Upper lobe of left lung (tissue), 6 donors: Measurements from ENCODE around the gene BEST4. TPM values are rescaled to one million over a fixed set of nuclear protein-coding genes. Genes with fewer than 3 reads are reported as not detected.

Source experiments
- ATAC-seq, 2 donors: fragments of 200-7000 bp; cut with Tn5 transposase; one replicate each; pipeline ENCODE4 v1.9.1; 2022; ENCODE audit warnings: mild to moderate bottlenecking in 2 of 2, moderate library complexity in 2 of 2; ENCODE audit not compliant: low FRiP score in 2 of 2
- DNase-seq, 2 donors: peaks; one replicate each; pipeline ENCODE4 v3.0.0-alpha.2; 2019 to 2020
- H3K27ac ChIP-seq, 4 donors: fragments of 200-600 bp; sonication (generic); one replicate each; pipeline ENCODE4 v1.5.1; 2016 to 2019
- H3K27me3 ChIP-seq, 4 donors: fragments of 200-600 bp; sonication (generic); one replicate each; pipeline ENCODE4 v1.5.1; 2017 to 2019
- H3K36me3 ChIP-seq, 4 donors: fragments of 200-600 bp; sonication (generic); one replicate each; pipeline ENCODE4 v1.5.1; 2016 to 2019
- H3K4me1 ChIP-seq, 4 donors: fragments of 200-600 bp; sonication (generic); one replicate each; pipeline ENCODE4 v1.5.1; 2018 to 2019
- H3K4me3 ChIP-seq, 4 donors: fragments of 200-600 bp; sonication (generic); one replicate each; pipeline ENCODE4 v1.5.1; 2017 to 2019; ENCODE audit warnings: mild to moderate bottlenecking in 2 of 4, moderate library complexity in 1 of 4
- H3K9me3 ChIP-seq, 4 donors: fragments of 200-600 bp; sonication (generic); one replicate each; pipeline ENCODE4 v1.5.1; 2018 to 2019
- EP300 ChIP-seq, 4 donors: sonication (generic); formaldehyde crosslinking; IDR thresholded peaks; one replicate each; pipeline ENCODE4 v1.5.1; 2017; ENCODE audit warnings: antibody characterized with exemption in 4 of 4, control low read depth in 2 of 4
- POLR2A ChIP-seq, 4 donors: fragments of 450-650 bp; IDR thresholded peaks; one replicate each; pipeline ENCODE4 v1.5.1; 2016 to 2017; ENCODE audit warnings: antibody characterized with exemption in 4 of 4, mild to moderate bottlenecking in 2 of 4
- POLR2AphosphoS5 ChIP-seq, 2 donors: sonication (generic); formaldehyde crosslinking; IDR thresholded peaks; one replicate each; pipeline ENCODE4 v1.5.1; 2017; ENCODE audit warnings: antibody characterized with exemption in 2 of 2
- WGBS, 2 donors: methylation state at CpG; one replicate each; pipeline ENCODE4 v1.1.5; 2017 to 2018; 5-methylcytosine and 5-hydroxymethylcytosine counted together
- total RNA-seq, 6 donors: library from RNA; depleted of rRNA in 4 of 6; stranded (reverse); fragments of >200 nt in 4 of 6; gene quantifications; one replicate each; pipeline versions ENCODE4 v1.1.0 to v1.2.1, GENCODE V29; 2016 to 2021
- TF ChIP-seq, protein P1 (sequence below), 6 experiments: fragments of 450-650 bp in 4 of 6; fragments of 200-600 bp in 2 of 6; sonication (generic) in 2 of 6; IDR thresholded peaks; one replicate each; pipeline ENCODE4 v1.5.1; 2016 to 2019; ENCODE audit warnings: antibody characterized with exemption in 6 of 6
- donor health status: DM: no; HTN: no; CAD: no; lungs with moderate emphysema.
- donor health status: DM: no; HTN: yes; CAD: no; lungs with severe emphysema.

The BEST4 gene
- total RNA-seq, 6 donors from 2014 or later = 0.30 to 9.1 (median 0.81) TPM

DNA sequence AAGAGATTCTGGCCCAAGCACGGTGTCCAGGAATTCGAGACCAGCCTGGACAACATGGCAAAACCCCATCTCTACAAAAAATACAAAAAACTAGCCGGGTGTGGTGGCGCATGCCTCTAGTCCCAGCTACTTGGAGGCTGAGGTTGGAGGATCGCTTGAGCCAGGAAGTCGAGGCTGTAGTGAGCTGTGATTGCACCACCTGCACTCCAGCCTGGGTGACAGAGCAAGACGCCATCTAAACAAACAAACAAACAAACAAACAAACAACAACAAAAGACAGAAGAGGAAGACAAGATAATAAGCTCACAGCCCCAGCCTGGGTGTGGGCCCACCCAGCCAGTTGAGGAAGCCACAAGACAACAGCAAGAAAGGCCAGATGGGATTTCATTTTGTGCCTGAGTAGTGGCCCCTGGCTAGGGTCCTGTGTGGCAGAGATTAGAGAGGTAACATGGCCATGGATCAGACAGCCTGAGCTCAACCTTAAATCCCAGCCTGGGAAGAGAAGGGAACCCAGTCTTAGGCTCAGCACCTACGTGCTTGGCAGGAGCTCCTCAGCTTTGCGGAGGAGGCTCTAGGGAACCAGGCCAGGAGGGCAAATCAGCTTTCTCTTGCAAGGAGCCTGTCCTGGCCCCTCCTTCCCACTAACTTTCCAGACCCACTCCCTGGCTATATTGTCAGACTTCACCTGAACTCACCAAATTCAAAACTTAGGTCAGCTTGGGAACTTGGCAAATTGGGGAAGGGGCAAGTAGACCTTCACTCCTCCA lies 4.9 kb upstream of the BEST4 start:
- 84 to 85% methylated on average over 9 of the region's 9 CpGs for WGBS, 2 donors
- DNase-seq (peak in 1 of 2 donors; percentile 21), ATAC-seq (peak in 1 of 2 donors; percentile 11)
- TF ChIP-seq POLR2AphosphoS5 (IDR thresholded peaks at IDR 0.05) (no peak), POLR2A (IDR thresholded peaks at IDR 0.05) (no peak), EP300 (IDR thresholded peaks at IDR 0.05) (no peak)
- TF ChIP-seq, protein P1, sequence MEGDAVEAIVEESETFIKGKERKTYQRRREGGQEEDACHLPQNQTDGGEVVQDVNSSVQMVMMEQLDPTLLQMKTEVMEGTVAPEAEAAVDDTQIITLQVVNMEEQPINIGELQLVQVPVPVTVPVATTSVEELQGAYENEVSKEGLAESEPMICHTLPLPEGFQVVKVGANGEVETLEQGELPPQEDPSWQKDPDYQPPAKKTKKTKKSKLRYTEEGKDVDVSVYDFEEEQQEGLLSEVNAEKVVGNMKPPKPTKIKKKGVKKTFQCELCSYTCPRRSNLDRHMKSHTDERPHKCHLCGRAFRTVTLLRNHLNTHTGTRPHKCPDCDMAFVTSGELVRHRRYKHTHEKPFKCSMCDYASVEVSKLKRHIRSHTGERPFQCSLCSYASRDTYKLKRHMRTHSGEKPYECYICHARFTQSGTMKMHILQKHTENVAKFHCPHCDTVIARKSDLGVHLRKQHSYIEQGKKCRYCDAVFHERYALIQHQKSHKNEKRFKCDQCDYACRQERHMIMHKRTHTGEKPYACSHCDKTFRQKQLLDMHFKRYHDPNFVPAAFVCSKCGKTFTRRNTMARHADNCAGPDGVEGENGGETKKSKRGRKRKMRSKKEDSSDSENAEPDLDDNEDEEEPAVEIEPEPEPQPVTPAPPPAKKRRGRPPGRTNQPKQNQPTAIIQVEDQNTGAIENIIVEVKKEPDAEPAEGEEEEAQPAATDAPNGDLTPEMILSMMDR (IDR thresholded peaks at IDR 0.05) = no peak
- Histone ChIP-seq H3K4me3 (no peak overlapping the region), H3K9me3 (no peaks in the 10 kb centered on the region), H3K36me3 (no peaks in the 10 kb centered on the region), H3K27ac (peak overlapping the region in 3 of 4 donors; percentile 17 to 67 (median 53)), H3K27me3 (no peaks in the 10 kb centered on the region), H3K4me1 (no peaks in the 10 kb centered on the region)

DNA sequence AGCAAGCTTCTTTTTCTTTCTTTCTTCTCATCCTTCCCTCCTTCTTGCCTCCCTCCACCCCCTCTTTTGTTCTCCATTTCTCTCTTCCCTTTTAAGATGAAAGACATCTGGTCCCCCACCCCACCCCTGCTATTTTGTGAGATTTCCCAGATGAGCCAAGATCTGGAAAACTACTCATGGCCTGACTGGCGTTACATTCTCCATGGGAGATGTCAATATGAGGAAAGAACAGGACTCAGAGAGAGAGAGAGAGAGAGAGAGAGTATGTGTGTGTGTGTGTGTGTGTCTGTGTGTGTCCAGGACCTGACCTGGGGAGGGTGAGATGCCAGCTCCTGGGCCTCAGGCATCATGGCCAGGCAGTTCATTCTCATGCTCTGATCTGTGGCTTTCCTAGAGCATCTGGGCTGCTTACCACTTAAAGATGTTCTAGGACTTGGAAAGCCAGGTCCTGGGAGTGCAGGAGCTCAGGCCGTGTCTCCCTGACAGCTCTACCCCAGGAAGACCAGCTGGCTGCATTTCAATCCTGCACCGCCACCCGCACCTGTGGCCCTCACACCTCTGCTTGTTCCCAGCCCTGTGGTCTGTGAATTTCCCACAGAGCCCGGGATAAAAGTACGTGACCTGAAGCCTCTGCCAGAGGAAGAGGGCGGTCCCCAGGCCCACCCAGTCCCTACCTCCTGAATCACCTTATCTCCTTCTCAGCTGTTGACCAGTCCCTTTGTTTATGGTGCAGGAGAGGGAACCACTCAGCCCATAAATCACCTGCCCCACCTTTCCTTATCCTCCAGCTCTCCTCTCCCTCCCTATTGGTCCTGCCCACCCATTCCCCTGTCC lies 3.2 kb upstream of the BEST4 start:
- no peak overlapping the region for H3K27ac ChIP-seq
- no peaks in the 10 kb centered on the region for H3K36me3 ChIP-seq
- no peak for DNase-seq
- no peak overlapping the region for H3K4me3 ChIP-seq
- no peak for TF ChIP-seq EP300 (IDR thresholded peaks at IDR 0.05)
- TF ChIP-seq, protein P1 (IDR thresholded peaks at IDR 0.05) = no peak
- no peak for TF ChIP-seq POLR2A (IDR thresholded peaks at IDR 0.05)
- TF ChIP-seq POLR2AphosphoS5 (IDR thresholded peaks at IDR 0.05) = no peak
- 72% methylated on average over 7 of the region's 7 CpGs for WGBS, 2 donors
- ATAC-seq = no peak
- no peaks in the 10 kb centered on the region for H3K27me3 ChIP-seq
- no peaks in the 10 kb centered on the region for H3K9me3 ChIP-seq
- peaks cover 0 to 6% (median 6%) of the 10 kb centered on the region in 4 donors for H3K4me1 ChIP-seq

DNA sequence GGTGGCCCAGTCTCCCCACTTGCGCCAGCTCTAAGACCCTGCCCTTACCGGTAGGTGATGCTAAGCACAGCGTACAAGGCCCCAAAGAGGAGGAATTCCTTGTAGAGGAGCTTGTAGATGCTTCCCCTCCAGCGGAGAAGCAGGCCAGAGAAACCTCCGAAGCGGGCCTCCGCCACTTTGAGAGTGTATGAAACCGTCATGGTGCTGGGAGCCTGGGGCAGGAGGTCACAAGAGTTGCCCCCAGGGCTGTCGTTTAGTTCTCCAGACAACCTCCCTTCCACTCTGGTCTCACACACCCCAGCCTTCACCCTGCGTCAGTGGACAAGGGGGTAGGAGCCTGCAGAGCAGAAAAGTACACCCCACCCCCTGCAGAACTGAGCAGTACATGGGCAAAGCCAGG lies 464 bp downstream of the BEST4 start:
- Histone ChIP-seq H3K27me3 (no peaks in the 10 kb centered on the region), H3K27ac (no peak overlapping the region), H3K9me3 (no peaks in the 10 kb centered on the region), H3K36me3 (no peaks in the 10 kb centered on the region), H3K4me1 (peaks cover 19 to 33% (median 32%) of the 10 kb centered on the region in 4 donors), H3K4me3 (no peak overlapping the region)
- ATAC-seq (no peak), DNase-seq (no peak)
- no peak for TF ChIP-seq EP300 (IDR thresholded peaks at IDR 0.05)
- TF ChIP-seq, protein P1 (IDR thresholded peaks at IDR 0.05) = no peak
- no peak for TF ChIP-seq POLR2A (IDR thresholded peaks at IDR 0.05)
- TF ChIP-seq POLR2AphosphoS5 (IDR thresholded peaks at IDR 0.05) = no peak
- 90 to 94% methylated on average over 10 of the region's 10 CpGs for WGBS, 2 donors

DNA sequence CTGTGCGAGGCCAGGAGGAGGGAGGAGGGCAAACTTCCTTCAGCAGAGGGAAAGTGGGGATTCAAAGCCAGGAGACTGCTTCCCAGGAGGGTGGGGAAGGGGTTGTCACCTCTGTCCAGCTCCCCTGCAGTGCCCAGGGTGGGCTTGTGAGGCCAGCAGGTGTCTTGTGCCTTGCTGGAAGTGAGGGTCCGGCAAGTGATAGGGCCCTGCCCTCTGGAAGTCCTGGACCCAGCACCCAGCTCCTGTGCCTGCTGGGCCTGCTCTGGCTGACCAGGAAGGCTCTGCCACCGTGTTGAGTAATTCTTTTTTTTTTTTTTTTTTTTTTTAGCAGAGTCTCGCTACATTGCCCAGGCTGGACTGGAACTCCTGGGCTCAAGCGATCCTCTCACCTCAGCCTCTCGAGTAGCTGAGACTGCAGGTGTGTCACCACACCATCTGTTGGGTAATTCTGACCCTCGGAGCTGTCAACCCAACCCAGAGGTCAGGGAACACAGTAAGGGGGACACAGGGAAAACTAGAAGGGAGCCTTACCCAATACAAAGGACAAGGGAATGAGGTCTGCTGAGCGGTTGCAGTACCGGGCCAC lies 1.0 kb downstream of the BEST4 start:
- Histone ChIP-seq H3K4me1 (peaks cover 19 to 33% (median 32%) of the 10 kb centered on the region in 4 donors), H3K9me3 (no peaks in the 10 kb centered on the region), H3K27me3 (no peaks in the 10 kb centered on the region), H3K4me3 (peak overlapping the region in 2 of 4 donors; percentile 50 to 52), H3K27ac (peak overlapping the region in 3 of 4 donors; percentile 22 to 72 (median 68)), H3K36me3 (peaks cover 0 to 5% (median 0%) of the 10 kb centered on the region in 4 donors)
- DNase-seq (no peak), ATAC-seq (no peak)
- 78 to 80% methylated on average over 9 of the region's 9 CpGs for WGBS, 2 donors
- TF ChIP-seq POLR2AphosphoS5 (IDR thresholded peaks at IDR 0.05) = no peak
- TF ChIP-seq, protein P1 (IDR thresholded peaks at IDR 0.05) = no peak
- no peak for TF ChIP-seq POLR2A (IDR thresholded peaks at IDR 0.05)
